Right lobe of liver (tissue), 6 donors: Measurements from ENCODE around the gene RNASE7. TPM values are rescaled to one million over a fixed set of nuclear protein-coding genes. Genes with fewer than 3 reads are reported as not detected.

Experiments
- ATAC-seq, 4 donors: fragments of 200-7000 bp; cut with Tn5 transposase; one replicate each; pipeline ENCODE4 v1.9.1; 2020; ENCODE audit warnings: mild to moderate bottlenecking in 4 of 4, moderate library complexity in 4 of 4
- DNase-seq, 3 donors: peaks; one replicate each; pipeline ENCODE4 v3.0.0-alpha.2; 2020
- H3K27ac ChIP-seq, 3 donors: fragments of 200-600 bp; one replicate each; pipeline ENCODE4 v1.8.0; 2022
- H3K27me3 ChIP-seq, 2 donors: fragments of 200-600 bp; one replicate each; pipeline ENCODE4 v1.8.0; 2022
- H3K36me3 ChIP-seq, 4 donors: fragments of 200-600 bp; sonication (generic) in 1 of 4; one replicate each; pipeline versions ENCODE4 v1.5.1 to v1.8.0; 2017 to 2022; ENCODE audit warnings: control low read depth in 1 of 4
- H3K4me1 ChIP-seq, 4 donors: fragments of 200-600 bp; sonication (generic) in 1 of 4; one replicate each; pipeline versions ENCODE4 v1.5.1 to v1.8.0; 2017 to 2022; ENCODE audit warnings: control low read depth in 1 of 4
- H3K4me3 ChIP-seq, 3 donors: fragments of 200-600 bp; one replicate each; pipeline ENCODE4 v1.8.0; 2022
- H3K9me3 ChIP-seq, 4 donors: fragments of 200-600 bp; sonication (generic) in 1 of 4; one replicate each; pipeline versions ENCODE4 v1.5.1 to v1.8.0; 2017 to 2022; ENCODE audit warnings: control low read depth in 1 of 4
- CTCF ChIP-seq, 4 donors: fragments of 200-600 bp in 3 of 4; fragments of 450-650 bp in 1 of 4; IDR thresholded peaks; one replicate each; pipeline versions ENCODE4 v1.5.1 to v1.8.0; 2016 to 2022; ENCODE audit warnings: antibody characterized with exemption in 4 of 4, mild to moderate bottlenecking in 2 of 4
- POLR2A ChIP-seq: fragments of 450-650 bp; IDR thresholded peaks from one replicate; pipeline ENCODE4 v1.6.1; 2017; ENCODE audit warnings: antibody characterized with exemption, mild to moderate bottlenecking
- WGBS: methylation state at CpG from one replicate; pipeline ENCODE4 v1.1.6; 2018; ENCODE audit warnings: low coverage, low lambda C conversion rate; ENCODE audit not compliant: insufficient coverage; ENCODE audit errors: missing lambda C conversion rate; 5-methylcytosine and 5-hydroxymethylcytosine counted together
- intact Hi-C, 2 donors: fragments of 100-400 bp; cut with DNase I; formaldehyde crosslinking; loops; one replicate each; pipeline versions ENCODE4 v1.11.2 to v1.14.1; 2022
- total RNA-seq, 6 experiments: library from RNA; depleted of rRNA in 2 of 6; stranded (reverse); fragments of >200 nt in 2 of 6; fragmentation: NEBNext Ultra II Directional in 3 of 6; extraction: Animal tissue kit (Norgen Biotek cat#: 25700) in 3 of 6; gene quantifications; one replicate each; pipeline versions ENCODE4 v1.1.0 to v1.2.4, GENCODE V29; 2016 to 2023
- donor health status: DM: no; HTN: yes; CAD: no.
- donor health status: DM: no; HTN: no; CAD: no.
- donor health status: DM: no; HTN: no; CAD: no.
- donor health status: DM: no; HTN: yes; CAD: no.
- donor health status: DM: no; HTN: yes; CAD: no.

The RNASE7 gene
- total RNA-seq, 6 experiments from 2014 or later: 0.18 to 0.31 (median 0.22) TPM; not detected in 3

GRCh38 chr14:21048638-21049037 lies 6.5 kb downstream of the RNASE7 start:
- no peaks in the 10 kb centered on the region for H3K27me3 ChIP-seq
- H3K4me3 ChIP-seq: no peak overlapping the region
- intact Hi-C loops: no loop called here
- TF ChIP-seq POLR2A (no peak), CTCF (IDR thresholded peaks at IDR 0.05) (no peak)
- ATAC-seq (peak; percentile 59 to 75 (median 60)), DNase-seq (peak in 1 of 3 donors; percentile 63)
- peak overlapping the region in 1 of 3 donors; percentile 64 for H3K27ac ChIP-seq
- H3K36me3 ChIP-seq: no peaks in the 10 kb centered on the region
- H3K9me3 ChIP-seq: no peaks in the 10 kb centered on the region
- 13% methylated on average over 2 of the region's 2 CpGs for WGBS
- H3K4me1 ChIP-seq: peaks cover 0 to 76% (median 29%) of the 10 kb centered on the region in 4 donors

GRCh38 chr14:21049271-21049673 lies 7.1 kb downstream of the RNASE7 start:
- Histone ChIP-seq H3K4me3 (no peak overlapping the region), H3K27ac (no peak overlapping the region), H3K4me1 (peaks cover 0 to 76% (median 29%) of the 10 kb centered on the region in 4 donors), H3K9me3 (no peaks in the 10 kb centered on the region), H3K27me3 (no peaks in the 10 kb centered on the region), H3K36me3 (no peaks in the 10 kb centered on the region)
- TF ChIP-seq CTCF (IDR thresholded peaks at IDR 0.05) (no peak), POLR2A (no peak)
- intact Hi-C loops: no loop called here
- 67% methylated on average over 3 of the region's 3 CpGs for WGBS
- no peak for DNase-seq
- ATAC-seq: no peak

- no peak for ATAC-seq
- intact Hi-C loops: no loop called here
Measured at GRCh38 chr14:21050597-21050996, 8.4 kb downstream of the RNASE7 start.

GRCh38 chr14:21053184-21054122 lies 11.3 kb downstream of the RNASE7 start:
- Histone ChIP-seq H3K27me3 (no peaks in the 10 kb centered on the region), H3K4me3 (no peak overlapping the region), H3K36me3 (no peaks in the 10 kb centered on the region), H3K4me1 (peaks cover 0 to 56% (median 23%) of the 10 kb centered on the region in 4 donors), H3K27ac (peak overlapping the region; percentile 13 to 74 (median 54)), H3K9me3 (no peaks in the 10 kb centered on the region)
- intact Hi-C loops: no loop called here
- DNase-seq: no peak
- WGBS: 65% methylated on average over 13 of the region's 20 CpGs
- TF ChIP-seq CTCF (IDR thresholded peaks at IDR 0.05) (no peak), POLR2A (no peak)
- ATAC-seq: peak in 3 of 4 donors; percentile 1 to 9 (median 2)

More at GRCh38 chr14:21050597-21050996, 8.4 kb downstream of the RNASE7 start:
- H3K4me1 ChIP-seq: peaks cover 0 to 73% (median 26%) of the 10 kb centered on the region in 4 donors
- TF ChIP-seq POLR2A (no peak), CTCF (IDR thresholded peaks at IDR 0.05) (no peak)
- H3K27me3 ChIP-seq: no peaks in the 10 kb centered on the region
- WGBS: 58% methylated on average over 3 of the region's 3 CpGs
- no peak overlapping the region for H3K4me3 ChIP-seq
- no peak for DNase-seq
- no peaks in the 10 kb centered on the region for H3K9me3 ChIP-seq
- H3K36me3 ChIP-seq: no peaks in the 10 kb centered on the region
- H3K27ac ChIP-seq: no peak overlapping the region
